ENCODE measurements around the gene SUGP2. TPM values are rescaled to one million over a fixed set of nuclear protein-coding genes. Genes with fewer than 3 reads are reported as not detected.
A peak's percentile ranks its signal among the peaks of the same experiment; 100 is the strongest.

The SUGP2 gene
- total RNA-seq, 2 experiments from 2014 or later = 98.1 to 102 TPM

GRCh38 chr19:19064811-19065745, 31.8 kb upstream of the SUGP2 start:
- H3K27me3 Mint-ChIP-seq = no peaks in the 10 kb centered on the region
- H3K27ac Mint-ChIP-seq = peak overlapping the region; percentile 54
- no peaks in the 10 kb centered on the region for H3K36me3 Mint-ChIP-seq
- no peaks in the 10 kb centered on the region for H3K9me3 Mint-ChIP-seq
- ChIA-PET POLR2A (interaction anchor here (0.5 kb wide), 1 partner anchor 451 kb away, joined by 4 read pairs; the partner anchor contains the start of gene NDUFA13), CTCF (interaction anchor here (1.1 to 4.5 kb wide), 2 partner anchors 12 to 47 kb away, joined by 4 to 26 read pairs; no protein-coding TSS in a partner anchor)
- intact Hi-C loops (cut with micrococcal nuclease) = loop anchor here (1.0 to 5.0 kb wide), 2 partner anchors 31 to 127 kb away; partner anchors contain the start of genes BORCS8 and RFXANK
- peaks cover 38% of the 10 kb centered on the region for H3K4me1 Mint-ChIP-seq (ENCODE audit: low read depth)
- H3K4me3 Mint-ChIP-seq = peak overlapping the region; percentile 79
- DNase-seq = peak; percentile 59

GRCh38 chr19:19064098-19064722, 30.9 kb upstream of the SUGP2 start:
- ChIA-PET POLR2A (interaction anchor here (0.5 kb wide), 1 partner anchor 452 kb away, joined by 4 read pairs; the partner anchor contains the start of gene NDUFA13), CTCF (interaction anchor here (0.6 to 4.5 kb wide), 3 partner anchors 11 to 538 kb away, joined by 3 to 26 read pairs (median 5); no protein-coding TSS in a partner anchor)
- intact Hi-C loops (cut with micrococcal nuclease) = loop anchor here (1.0 to 5.0 kb wide), 2 partner anchors 30 to 128 kb away; partner anchors contain the start of genes BORCS8 and RFXANK
- Mint-ChIP-seq H3K27ac (peak overlapping the region; percentile 54), H3K9me3 (no peaks in the 10 kb centered on the region), H3K36me3 (peaks cover 2% of the 10 kb centered on the region), H3K4me1 (ENCODE audit: low read depth) (peaks cover 34% of the 10 kb centered on the region), H3K4me3 (peak overlapping the region; percentile 79), H3K27me3 (no peaks in the 10 kb centered on the region)
- DNase-seq = no peak

- peak; percentile 99 for DNase-seq
- POLR2A ChIA-PET = interaction anchor here (0.9 to 2.1 kb wide), 3 partner anchors 28 to 231 kb away, joined by 3 to 5 read pairs (median 4); partner anchors contain the start of genes COPE and DDX49
- CTCF ChIA-PET = interaction anchor here (0.6 to 4.5 kb wide), 4 partner anchors 11 to 537 kb away, joined by 3 to 26 read pairs (median 4); no protein-coding TSS in a partner anchor
- Mint-ChIP-seq H3K9me3 (no peaks in the 10 kb centered on the region), H3K4me1 (ENCODE audit: low read depth) (peaks cover 31% of the 10 kb centered on the region), H3K27me3 (no peaks in the 10 kb centered on the region), H3K27ac (peak within 1 kb of the TSS; percentile 72), H3K4me3 (peak within 1 kb of the TSS; percentile 79), H3K36me3 (peaks cover 2% of the 10 kb centered on the region)
- intact Hi-C loops (cut with micrococcal nuclease) = loop anchor here (1.0 to 5.0 kb wide), 6 partner anchors 29 to 427 kb away; partner anchors contain the start of genes BORCS8, COPE, DDX49 and RFXANK
Observed at GRCh38 chr19:19063183-19064097, 30.1 kb upstream of the SUGP2 start, which contains the start of gene SLC25A42. TSS of gene SLC25A42 (plus strand) at chr19:19063994. CDS start at chr19:19096125, 32,131 bp downstream.

- H3K36me3 Mint-ChIP-seq = peaks cover 7% of the 10 kb centered on the region
- peak; percentile 44 for DNase-seq
- POLR2A ChIA-PET = interaction anchor here (0.9 to 2.1 kb wide), 3 partner anchors 27 to 230 kb away, joined by 3 to 5 read pairs (median 4); partner anchors contain the start of genes COPE and DDX49
- no peaks in the 10 kb centered on the region for H3K9me3 Mint-ChIP-seq
- peak overlapping the region; percentile 79 for H3K4me3 Mint-ChIP-seq
- CTCF ChIA-PET = interaction anchor here (1.2 to 4.5 kb wide), 4 partner anchors 10 to 143 kb away, joined by 3 to 26 read pairs (median 4); partner anchors contain the start of genes COPE and DDX49
- peaks cover 29% of the 10 kb centered on the region for H3K4me1 Mint-ChIP-seq (ENCODE audit: low read depth)
- H3K27me3 Mint-ChIP-seq = no peaks in the 10 kb centered on the region
- H3K27ac Mint-ChIP-seq = peak overlapping the region; percentile 72
- intact Hi-C loops (cut with micrococcal nuclease) = loop anchor here (1.0 to 5.0 kb wide), 5 partner anchors 76 to 426 kb away; partner anchors contain the start of genes BORCS8, COPE, DDX49 and RFXANK
Observed at GRCh38 chr19:19062454-19063182, 29.3 kb upstream of the SUGP2 start.

- intact Hi-C loops (cut with micrococcal nuclease) = loop anchor here (5.0 kb wide), 1 partner anchor 131 kb away; the partner anchor contains the start of genes BORCS8 and RFXANK
- H3K4me1 Mint-ChIP-seq (ENCODE audit: low read depth) = peaks cover 23% of the 10 kb centered on the region
- no peak overlapping the region for H3K27ac Mint-ChIP-seq
- no peaks in the 10 kb centered on the region for H3K9me3 Mint-ChIP-seq
- H3K4me3 Mint-ChIP-seq = no peak overlapping the region
- no peak for DNase-seq
- CTCF ChIA-PET = interaction anchor here (1.4 to 4.5 kb wide), 2 partner anchors 9 to 142 kb away, joined by 4 to 26 read pairs; partner anchors contain the start of genes COPE and DDX49
- no peaks in the 10 kb centered on the region for H3K27me3 Mint-ChIP-seq
- POLR2A ChIA-PET = interaction anchor here (2.1 kb wide), 1 partner anchor 26 kb away, joined by 5 read pairs; no protein-coding TSS in a partner anchor
- peaks cover 13% of the 10 kb centered on the region for H3K36me3 Mint-ChIP-seq
Observed at GRCh38 chr19:19061506-19061905, 28.2 kb upstream of the SUGP2 start.

- no peak overlapping the region for H3K27ac Mint-ChIP-seq
- POLR2A ChIA-PET = no interaction called here
Observed at GRCh38 chr19:19059837-19060611, 26.7 kb upstream of the SUGP2 start.

GRCh38 chr19:19059018-19059836, 25.9 kb upstream of the SUGP2 start:
- Mint-ChIP-seq H3K9me3 (no peaks in the 10 kb centered on the region), H3K36me3 (peaks cover 16% of the 10 kb centered on the region), H3K4me1 (ENCODE audit: low read depth) (peaks cover 11% of the 10 kb centered on the region), H3K4me3 (no peak overlapping the region), H3K27me3 (no peaks in the 10 kb centered on the region), H3K27ac (no peak overlapping the region)
- intact Hi-C loops (cut with micrococcal nuclease) = no loop called here
- ChIA-PET POLR2A (no interaction called here), CTCF (no interaction called here)
- DNase-seq = no peak

More at GRCh38 chr19:19059837-19060611, 26.7 kb upstream of the SUGP2 start:
- CTCF ChIA-PET = no interaction called here
- intact Hi-C loops (cut with micrococcal nuclease) = loop anchor here (5.0 kb wide), 1 partner anchor 132 kb away; the partner anchor contains the start of genes BORCS8 and RFXANK
- no peak for DNase-seq
- no peaks in the 10 kb centered on the region for H3K27me3 Mint-ChIP-seq
- no peak overlapping the region for H3K4me3 Mint-ChIP-seq
- no peaks in the 10 kb centered on the region for H3K9me3 Mint-ChIP-seq
- peaks cover 14% of the 10 kb centered on the region for H3K36me3 Mint-ChIP-seq
- peaks cover 18% of the 10 kb centered on the region for H3K4me1 Mint-ChIP-seq (ENCODE audit: low read depth)

GRCh38 chr19:19057720-19058119, 24.4 kb upstream of the SUGP2 start:
- intact Hi-C loops (cut with micrococcal nuclease) = no loop called here
- CTCF ChIA-PET = no interaction called here
- Mint-ChIP-seq H3K9me3 (no peaks in the 10 kb centered on the region), H3K27ac (no peak overlapping the region), H3K4me3 (no peak overlapping the region), H3K27me3 (no peaks in the 10 kb centered on the region), H3K4me1 (ENCODE audit: low read depth) (peaks cover 5% of the 10 kb centered on the region), H3K36me3 (peaks cover 19% of the 10 kb centered on the region)
- DNase-seq = no peak
- POLR2A ChIA-PET = no interaction called here

- Mint-ChIP-seq H3K9me3 (no peaks in the 10 kb centered on the region), H3K4me3 (no peak overlapping the region), H3K4me1 (ENCODE audit: low read depth) (peaks cover 1% of the 10 kb centered on the region), H3K27me3 (no peaks in the 10 kb centered on the region), H3K27ac (no peak overlapping the region), H3K36me3 (peaks cover 19% of the 10 kb centered on the region)
- ChIA-PET CTCF (no interaction called here), POLR2A (no interaction called here)
- DNase-seq = no peak
- intact Hi-C loops (cut with micrococcal nuclease) = no loop called here
Observed at GRCh38 chr19:19057317-19057716, 24.0 kb upstream of the SUGP2 start.

Data from activated CD4-positive, alpha-beta memory T cell treated with anti-CD3 and anti-CD28 coated beads for 36 hours (primary cell).